AML-193 (cell line): ENCODE data around the gene CHRNG.
"Not testable (repeated sequence)": the region's sequence is repeated elsewhere in the genome, so short reads cannot be mapped to it uniquely, and the experiment has no call there.

Source experiments
- DNase-seq, 2 experiments: peaks; one replicate each; lab custom pipeline; 2025; lab: John Stamatoyannopoulos, UW

CHRNG gene

GRCh38 chr2:232528746-232529460 lies 10.6 kb upstream of the CHRNG start:
- no peak for DNase-seq

GRCh38 chr2:232529806-232530547 lies 9.5 kb upstream of the CHRNG start:
- DNase-seq, result no peak

DNA sequence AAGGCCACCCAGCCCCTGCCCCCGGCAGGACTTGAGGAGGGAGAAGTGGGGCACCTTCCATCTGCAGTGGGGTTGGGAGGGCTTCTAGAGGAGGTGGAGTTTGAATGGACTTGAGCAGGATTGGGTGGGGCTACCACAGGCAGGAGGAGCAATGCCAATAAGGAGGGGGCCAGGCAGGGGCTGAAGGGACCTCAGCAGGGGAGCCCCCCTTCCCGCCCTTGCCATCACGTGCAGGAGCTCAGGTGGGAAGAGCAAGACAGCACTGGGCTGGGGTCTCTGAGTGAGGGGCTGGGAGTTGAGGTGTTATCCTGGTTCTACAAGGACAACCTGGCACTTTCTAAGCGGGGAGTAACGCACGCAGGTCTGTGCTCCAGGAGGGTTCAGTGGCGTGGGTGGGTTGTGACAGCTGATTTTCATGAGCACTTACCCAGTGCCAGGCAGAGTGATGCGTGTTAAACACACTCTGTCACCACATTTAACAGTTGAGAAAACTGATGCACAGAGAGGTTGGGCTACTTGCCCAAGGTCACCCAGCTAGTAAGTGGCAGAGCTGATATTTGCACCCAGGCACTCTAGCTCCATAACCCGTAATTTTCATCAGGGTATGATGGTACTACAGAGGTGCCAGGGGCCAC lies 8.7 kb upstream of the CHRNG start:
- DNase-seq, result no peak

GRCh38 chr2:232532419-232532818 lies 7.1 kb upstream of the CHRNG start:
- DNase-seq, result no peak

DNA sequence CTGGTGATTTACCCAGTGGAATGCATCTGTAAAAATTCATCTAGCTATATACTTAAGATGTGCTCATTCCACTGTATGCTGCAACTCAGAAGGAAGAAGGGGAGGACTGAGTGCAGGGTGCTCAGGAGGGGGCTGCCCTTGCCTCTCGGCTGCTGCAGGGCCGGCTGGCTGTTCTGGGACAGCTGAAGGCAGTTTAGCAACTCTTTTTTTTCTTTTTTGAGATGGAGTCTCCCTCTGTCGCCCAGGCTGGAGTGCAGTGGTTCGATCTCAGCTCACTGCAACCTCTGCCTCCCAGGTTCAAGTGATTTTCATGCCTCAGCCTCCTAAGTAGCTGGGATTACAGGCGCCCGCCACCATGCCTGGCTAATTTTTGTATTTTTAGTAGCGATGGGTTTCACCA lies 6.7 kb upstream of the CHRNG start:
- DNase-seq, result not testable (repeated sequence)

DNA sequence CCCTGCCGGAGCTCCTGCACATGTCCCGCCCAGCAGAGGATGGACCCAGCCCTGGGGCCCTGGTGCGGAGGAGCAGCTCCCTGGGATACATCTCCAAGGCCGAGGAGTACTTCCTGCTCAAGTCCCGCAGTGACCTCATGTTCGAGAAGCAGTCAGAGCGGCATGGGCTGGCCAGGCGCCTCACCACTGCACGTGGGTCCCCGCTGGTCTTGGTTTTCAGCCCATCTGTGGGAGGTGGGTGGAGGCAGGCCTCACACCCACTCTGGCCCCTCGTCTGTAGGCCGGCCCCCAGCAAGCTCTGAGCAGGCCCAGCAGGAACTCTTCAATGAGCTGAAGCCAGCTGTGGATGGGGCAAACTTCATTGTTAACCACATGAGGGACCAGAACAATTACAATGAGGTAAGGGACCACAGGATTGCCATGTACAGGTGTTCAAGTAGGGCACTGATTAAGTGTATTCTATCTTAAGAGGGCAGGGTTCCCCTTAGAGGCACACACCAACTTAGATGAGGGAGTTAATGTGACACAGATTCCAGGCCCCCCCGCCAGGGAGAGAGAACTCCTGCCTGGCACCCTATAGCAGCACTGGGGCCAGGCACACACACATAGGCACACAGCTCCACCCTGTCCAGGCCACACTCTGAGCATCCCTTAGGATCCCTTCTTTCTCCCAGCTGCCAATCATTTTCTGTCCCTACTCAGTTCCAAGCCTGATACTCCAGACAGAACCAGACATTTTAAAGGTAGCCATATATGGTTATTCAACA lies 5.4 kb upstream of the CHRNG start:
- DNase-seq, result no peak

GRCh38 chr2:232534940-232535651 lies 4.4 kb upstream of the CHRNG start:
- DNase-seq, result no peak

DNA sequence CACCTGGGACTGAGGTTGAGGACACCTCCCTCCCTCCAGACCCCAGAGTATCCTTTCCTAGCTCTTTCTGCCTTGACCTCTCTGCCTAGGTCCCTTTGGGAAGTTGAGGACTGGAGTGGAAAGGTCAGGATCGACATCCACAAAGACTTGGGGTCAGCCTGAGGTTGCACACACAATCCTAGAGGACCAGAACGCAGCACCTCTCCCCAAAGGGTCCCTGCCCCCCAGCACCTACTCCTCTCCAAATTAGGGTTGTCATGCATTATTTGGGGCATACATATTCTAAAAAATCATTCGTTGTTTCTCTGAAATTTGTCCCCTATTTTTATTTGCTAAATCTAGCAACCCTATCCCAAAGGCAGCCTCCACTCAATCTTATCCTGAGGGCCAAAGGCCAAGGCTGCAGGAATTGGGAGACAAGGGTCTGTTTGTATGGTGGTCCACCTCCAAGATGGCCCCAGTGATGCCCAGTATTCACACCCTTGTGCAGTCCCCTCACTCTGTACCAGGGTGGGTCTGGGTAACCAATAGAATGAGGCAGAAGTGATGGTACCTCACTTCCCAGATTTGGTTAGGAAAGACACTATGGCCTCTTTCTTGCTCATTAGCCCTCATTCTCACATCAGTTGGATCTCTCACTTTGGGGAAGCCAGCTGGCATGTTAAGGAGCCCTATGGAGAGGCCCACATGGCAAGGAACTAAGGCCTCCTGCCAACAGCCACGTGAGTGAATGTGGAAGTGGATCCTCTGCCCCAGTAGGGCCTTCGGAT lies 3.5 kb upstream of the CHRNG start:
- DNase-seq, result no peak

- peak; percentile 11 to 26 for DNase-seq
Measured at GRCh38 chr2:232537079-232537478, 2.4 kb upstream of the CHRNG start.

DNA sequence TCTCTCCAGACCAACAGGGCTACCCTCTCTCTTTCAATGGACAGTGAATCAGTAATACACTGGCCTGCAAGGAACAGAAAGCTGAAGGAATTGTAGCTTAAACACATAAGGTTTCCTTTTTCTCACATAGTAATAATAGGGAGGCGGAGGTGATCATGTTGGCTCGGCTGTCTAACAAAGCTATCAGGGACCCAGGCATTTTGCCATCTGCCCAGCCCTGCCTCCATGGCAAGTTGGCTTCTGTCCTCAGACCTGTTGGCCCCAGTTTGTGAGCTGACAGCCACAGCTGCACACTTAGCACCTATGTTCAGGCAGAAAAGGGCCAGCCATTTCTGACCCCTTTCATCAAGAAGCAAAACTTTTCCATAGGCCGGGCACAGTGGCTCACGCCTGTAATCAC lies 2.0 kb upstream of the CHRNG start:
- DNase-seq, result no peak

DNA sequence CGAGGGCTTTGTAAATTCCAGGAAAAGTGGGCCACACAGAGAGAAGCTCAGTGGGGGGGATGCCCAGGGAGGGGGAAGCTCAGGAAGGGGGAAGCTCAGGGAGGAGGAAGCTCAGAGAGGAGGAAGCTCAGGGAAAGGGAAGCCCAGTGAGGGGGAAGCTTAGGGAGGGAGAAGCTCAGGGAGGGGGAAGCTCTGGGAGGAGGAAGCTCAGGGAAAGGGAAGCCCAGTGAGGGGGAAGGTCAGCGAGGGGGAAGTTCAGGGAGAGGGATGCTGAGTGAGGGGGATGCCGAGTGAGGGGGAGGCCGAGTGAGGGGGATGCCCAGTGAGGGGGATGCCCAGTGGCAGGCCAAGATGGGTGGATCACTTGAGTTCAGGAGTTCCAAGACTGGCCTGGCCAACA lies 821 bp upstream of the CHRNG start:
- DNase-seq, result no peak

- no peak for DNase-seq
Measured at GRCh38 chr2:232540441-232541041, 1.0 kb downstream of the CHRNG start.

GRCh38 chr2:232541195-232541960 lies 1.9 kb downstream of the CHRNG start:
- no peak for DNase-seq

DNA sequence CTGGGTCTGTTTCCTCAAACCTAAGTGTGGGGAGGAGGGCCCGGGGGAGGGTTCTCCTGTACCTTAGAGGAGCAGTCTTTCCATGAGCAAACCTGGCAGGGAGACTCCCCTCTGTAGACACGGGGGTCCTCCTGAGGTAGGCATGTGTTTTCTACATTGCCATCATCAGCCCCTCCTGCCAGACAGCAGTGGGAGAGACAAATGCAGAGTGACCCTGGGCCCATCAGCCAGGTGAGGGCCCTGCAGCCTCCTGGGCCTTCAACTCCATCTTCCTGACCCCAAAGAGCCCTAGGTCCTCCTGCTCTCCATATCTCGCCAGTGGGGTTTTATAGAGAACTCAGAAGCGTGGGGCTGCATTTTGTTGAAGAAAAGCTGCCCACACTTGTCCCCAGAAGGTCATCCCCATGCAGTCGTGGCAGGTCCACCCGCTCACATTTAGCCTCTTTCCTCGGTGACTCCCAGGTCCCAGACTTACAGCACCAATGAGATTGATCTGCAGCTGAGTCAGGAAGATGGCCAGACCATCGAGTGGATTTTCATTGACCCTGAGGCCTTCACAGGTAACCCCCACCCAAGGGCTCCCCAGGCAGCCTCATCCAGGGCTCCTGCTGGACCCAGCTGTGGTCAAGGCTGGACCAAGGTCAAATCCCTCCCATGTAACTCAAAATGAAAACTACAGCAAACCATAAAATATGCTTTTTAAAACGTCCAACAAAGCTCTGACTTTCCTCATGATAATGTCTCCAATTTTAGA lies 2.6 kb downstream of the CHRNG start:
- DNase-seq, result no peak

GRCh38 chr2:232542715-232543467 lies 3.4 kb downstream of the CHRNG start:
- no peak for DNase-seq

DNA sequence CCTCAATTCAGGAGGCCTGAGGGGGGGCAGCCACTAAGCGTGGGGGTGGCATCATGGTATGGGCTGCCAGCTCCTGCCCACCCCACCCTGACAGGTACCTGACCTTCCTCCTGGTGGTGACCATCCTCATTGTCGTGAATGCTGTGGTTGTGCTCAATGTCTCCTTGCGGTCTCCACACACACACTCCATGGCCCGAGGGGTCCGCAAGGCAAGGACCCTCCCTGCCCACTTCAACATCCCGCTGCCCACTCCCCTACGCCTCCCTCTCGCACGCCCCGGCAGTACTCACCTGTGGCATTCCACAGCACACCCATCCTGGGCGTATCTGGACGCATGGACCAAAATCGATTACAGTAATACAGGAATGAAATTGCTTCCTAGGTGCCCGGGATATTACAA lies 4.0 kb downstream of the CHRNG start:
- DNase-seq, result no peak

- DNase-seq, result no peak
Measured at GRCh38 chr2:232543928-232544631, 4.6 kb downstream of the CHRNG start.

GRCh38 chr2:232544674-232545073 lies 5.2 kb downstream of the CHRNG start:
- DNase-seq, result no peak
